Liver (tissue), 9 donors: ENCODE measurements around the gene CCDC33. TPM values are rescaled to one million over a fixed set of nuclear protein-coding genes. Genes with fewer than 3 reads are reported as not detected.

Experiments used
- DNase-seq: peaks from one replicate; pipeline ENCODE4 v3.0.0-alpha.2; 2017; ENCODE audit warnings: low spot score
- H3K27ac ChIP-seq, 2 donors: one replicate each; pipeline ENCODE4 v1.7.0; 2013; ENCODE audit warnings: inconsistent platforms in 2 of 2, low read length in 2 of 2, control low read depth in 1 of 2, low read depth in 1 of 2, mild to moderate bottlenecking in 1 of 2
- H3K27me3 ChIP-seq, 4 donors: one replicate each; pipeline versions ENCODE4 v1.6.1 to v1.7.0; 2013; ENCODE audit warnings: low read length in 3 of 4, inconsistent platforms in 1 of 4, mild to moderate bottlenecking in 1 of 4, moderate library complexity in 1 of 4; ENCODE audit not compliant: control insufficient read depth in 4 of 4, insufficient read depth in 4 of 4
- H3K36me3 ChIP-seq, 4 donors: one replicate each; pipeline versions ENCODE4 v1.6.1 to v1.7.0; 2013; ENCODE audit warnings: low read length in 3 of 4, mild to moderate bottlenecking in 3 of 4, low read depth in 1 of 4, moderate library complexity in 1 of 4; ENCODE audit not compliant: control insufficient read depth in 4 of 4, insufficient read depth in 3 of 4
- H3K4me1 ChIP-seq, 4 donors: one replicate each; pipeline versions ENCODE4 v1.6.1 to v1.7.0; 2013; ENCODE audit warnings: low read length in 3 of 4, mild to moderate bottlenecking in 3 of 4, moderate library complexity in 1 of 4; ENCODE audit not compliant: control insufficient read depth in 4 of 4, insufficient read depth in 4 of 4
- H3K4me3 ChIP-seq, 3 donors: one replicate each; pipeline versions ENCODE4 v1.6.1 to v1.7.0; 2013; ENCODE audit warnings: low read length in 3 of 3, control low read depth in 1 of 3, low read depth in 1 of 3, mild to moderate bottlenecking in 1 of 3
- H3K9ac ChIP-seq, 2 donors: one replicate each; pipeline ENCODE4 v1.7.0; 2013; ENCODE audit warnings: low read length in 2 of 2, mild to moderate bottlenecking in 2 of 2, moderate library complexity in 2 of 2, control low read depth in 1 of 2, low read depth in 1 of 2
- H3K9me3 ChIP-seq, 4 donors: one replicate each; pipeline versions ENCODE4 v1.6.1 to v1.7.0; 2013; ENCODE audit warnings: low read length in 3 of 4; ENCODE audit not compliant: control insufficient read depth in 4 of 4
- CTCF ChIP-seq: fragments of 150-350 bp; IDR thresholded peaks from 2 replicates; pipeline ENCODE4 v1.5.1; 2017; ENCODE audit warnings: improper control_type of control experiment, low read depth, low read length; ENCODE audit not compliant: missing input control
- EGR1 ChIP-seq, 2 donors: IDR thresholded peaks; 2 replicates each; pipeline ENCODE4 v1.6.1; 2016 to 2018; ENCODE audit warnings: antibody characterized with exemption in 2 of 2, low read depth in 2 of 2
- FOXA1 ChIP-seq: IDR thresholded peaks from 2 replicates; pipeline ENCODE4 v1.6.1; 2016; ENCODE audit warnings: antibody characterized with exemption
- GABPA ChIP-seq, 2 donors: IDR thresholded peaks in 1 of 2; conservative IDR thresholded peaks in 1 of 2; 2 replicates each; pipeline ENCODE4 v1.6.1; 2016; ENCODE audit warnings: antibody characterized with exemption in 2 of 2, mild to moderate bottlenecking in 1 of 2, moderate library complexity in 1 of 2
- MAX ChIP-seq: IDR thresholded peaks from 2 replicates; pipeline ENCODE4 v1.6.1; 2016; ENCODE audit warnings: antibody characterized with exemption
- NR2F2 ChIP-seq: IDR thresholded peaks from 2 replicates; pipeline ENCODE4 v1.6.1; 2016; ENCODE audit warnings: antibody characterized with exemption
- RAD21 ChIP-seq, 2 donors: IDR thresholded peaks; 2 replicates each; pipeline ENCODE4 v1.6.1; 2016; ENCODE audit warnings: antibody characterized with exemption in 2 of 2, mild to moderate bottlenecking in 2 of 2
- SP1 ChIP-seq: IDR thresholded peaks from 2 replicates; pipeline ENCODE4 v1.6.1; 2018; ENCODE audit warnings: antibody characterized with exemption, mild to moderate bottlenecking
- TAF1 ChIP-seq: conservative IDR thresholded peaks from 2 replicates; pipeline ENCODE4 v1.6.1; 2016; ENCODE audit warnings: antibody characterized with exemption, mild to moderate bottlenecking
- WGBS: extraction: QIAGEN DNeasy Blood & Tissue Kit; methylation state at CpG from one replicate; pipeline ENCODE4 v1.1.7; 2013; 5-methylcytosine and 5-hydroxymethylcytosine counted together
- polyA plus RNA-seq, 2 donors: library from polyadenylated mRNA; stranded (reverse) in 1 of 2; unstranded in 1 of 2; fragments of 200-250 nt in 1 of 2; fragments of >200 nt in 1 of 2; fragmentation: Nextera tagmentation in 1 of 2; extraction: Ambion mirVana in 1 of 2; gene quantifications; one replicate each; pipeline versions ENCODE4 v1.2.1 to v1.2.3, GENCODE V29; 2013 to 2015
- total RNA-seq, 2 donors: library from RNA; depleted of rRNA; stranded (reverse); fragments of >200 nt; gene quantifications; one replicate each; pipeline ENCODE4 v1.2.3, GENCODE V29; 2014
- TF ChIP-seq, protein P1 (sequence below): IDR thresholded peaks from 2 replicates; pipeline ENCODE4 v1.6.1; 2016; ENCODE audit warnings: antibody characterized with exemption, mild to moderate bottlenecking
- TF ChIP-seq, protein P2 (sequence below): IDR thresholded peaks from 2 replicates; pipeline ENCODE4 v1.6.1; 2016; ENCODE audit warnings: antibody characterized with exemption
- TF ChIP-seq, protein P3 (sequence below): IDR thresholded peaks from 2 replicates; pipeline ENCODE4 v1.6.1; 2016; ENCODE audit warnings: antibody characterized with exemption
- donor health status: healthy.
- donor health status: healthy.
- donor health status: healthy.
- donor health status: healthy.
- donor health status: healthy.

Gene CCDC33
- total and polyA plus RNA-seq, 4 donors = not detected

DNA sequence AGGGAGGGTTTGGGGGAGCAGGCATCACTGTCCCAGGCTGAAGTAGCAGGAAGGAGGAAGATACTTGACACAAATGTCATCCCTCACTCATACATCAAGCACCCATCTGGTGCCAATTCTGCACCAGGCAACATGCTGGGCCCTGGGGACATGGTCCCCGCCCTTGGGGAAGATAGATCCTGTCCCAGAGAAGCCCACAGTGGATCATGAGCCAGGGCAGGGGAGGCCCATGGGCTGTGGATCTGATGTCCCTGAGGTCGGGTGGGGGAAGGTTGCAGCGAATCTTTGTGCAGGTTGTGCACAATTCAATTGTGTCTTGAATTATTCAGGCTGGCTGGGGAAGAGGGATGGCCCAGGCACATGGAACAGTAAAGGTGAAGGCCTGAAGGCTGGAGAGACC, 6.4 kb upstream of the CCDC33 start (continued):
- TF ChIP-seq CTCF (no peak), GABPA (IDR thresholded peaks at IDR 0.05 in 1 of 2, conservative IDR thresholded peaks at IDR 0.05 in 1 of 2) (no peak), MAX (no peak)
- TF ChIP-seq, protein P1, sequence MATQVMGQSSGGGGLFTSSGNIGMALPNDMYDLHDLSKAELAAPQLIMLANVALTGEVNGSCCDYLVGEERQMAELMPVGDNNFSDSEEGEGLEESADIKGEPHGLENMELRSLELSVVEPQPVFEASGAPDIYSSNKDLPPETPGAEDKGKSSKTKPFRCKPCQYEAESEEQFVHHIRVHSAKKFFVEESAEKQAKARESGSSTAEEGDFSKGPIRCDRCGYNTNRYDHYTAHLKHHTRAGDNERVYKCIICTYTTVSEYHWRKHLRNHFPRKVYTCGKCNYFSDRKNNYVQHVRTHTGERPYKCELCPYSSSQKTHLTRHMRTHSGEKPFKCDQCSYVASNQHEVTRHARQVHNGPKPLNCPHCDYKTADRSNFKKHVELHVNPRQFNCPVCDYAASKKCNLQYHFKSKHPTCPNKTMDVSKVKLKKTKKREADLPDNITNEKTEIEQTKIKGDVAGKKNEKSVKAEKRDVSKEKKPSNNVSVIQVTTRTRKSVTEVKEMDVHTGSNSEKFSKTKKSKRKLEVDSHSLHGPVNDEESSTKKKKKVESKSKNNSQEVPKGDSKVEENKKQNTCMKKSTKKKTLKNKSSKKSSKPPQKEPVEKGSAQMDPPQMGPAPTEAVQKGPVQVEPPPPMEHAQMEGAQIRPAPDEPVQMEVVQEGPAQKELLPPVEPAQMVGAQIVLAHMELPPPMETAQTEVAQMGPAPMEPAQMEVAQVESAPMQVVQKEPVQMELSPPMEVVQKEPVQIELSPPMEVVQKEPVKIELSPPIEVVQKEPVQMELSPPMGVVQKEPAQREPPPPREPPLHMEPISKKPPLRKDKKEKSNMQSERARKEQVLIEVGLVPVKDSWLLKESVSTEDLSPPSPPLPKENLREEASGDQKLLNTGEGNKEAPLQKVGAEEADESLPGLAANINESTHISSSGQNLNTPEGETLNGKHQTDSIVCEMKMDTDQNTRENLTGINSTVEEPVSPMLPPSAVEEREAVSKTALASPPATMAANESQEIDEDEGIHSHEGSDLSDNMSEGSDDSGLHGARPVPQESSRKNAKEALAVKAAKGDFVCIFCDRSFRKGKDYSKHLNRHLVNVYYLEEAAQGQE = no peak

DNA sequence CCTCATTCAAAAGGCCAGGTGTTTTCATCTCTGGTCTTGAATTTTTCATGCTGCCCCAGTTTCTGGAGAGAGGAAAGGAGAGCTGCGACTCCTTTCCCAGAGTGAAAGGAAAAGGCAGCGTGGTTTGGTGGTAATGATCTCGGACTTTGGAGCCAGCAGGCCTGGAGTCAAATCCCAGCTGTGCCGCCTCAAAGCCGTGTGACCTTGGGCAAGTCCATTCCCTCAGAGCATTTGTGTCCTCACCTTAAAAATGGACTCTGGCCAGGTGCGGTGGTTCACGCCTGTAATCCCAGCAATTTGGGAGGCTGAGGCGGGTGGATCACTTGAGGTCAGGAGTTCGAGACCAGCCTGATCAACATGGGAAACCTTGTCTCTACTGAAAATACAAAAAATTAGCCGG, 4.7 kb upstream of the CCDC33 start:
- no peaks in the 10 kb centered on the region for H3K4me1 ChIP-seq
- H3K9ac ChIP-seq = no peak overlapping the region
- no peak for DNase-seq
- no peaks in the 10 kb centered on the region for H3K27me3 ChIP-seq
- TF ChIP-seq CTCF (no peak), RAD21 (IDR thresholded peaks at IDR 0.05) (no peak), MAX (no peak), FOXA1 (no peak)
- H3K9me3 ChIP-seq = no peaks in the 10 kb centered on the region
- 81% methylated on average over 10 of the region's 10 CpGs for WGBS
- H3K36me3 ChIP-seq = no peaks in the 10 kb centered on the region
- no peak overlapping the region for H3K4me3 ChIP-seq
- no peak overlapping the region for H3K27ac ChIP-seq

- TF ChIP-seq EGR1 (IDR thresholded peaks at IDR 0.05; ENCODE audit: low read depth in 2 of 2) = no peak
- no peak for TF ChIP-seq TAF1
- no peak for TF ChIP-seq NR2F2
- TF ChIP-seq SP1 = no peak
- TF ChIP-seq, protein P2, sequence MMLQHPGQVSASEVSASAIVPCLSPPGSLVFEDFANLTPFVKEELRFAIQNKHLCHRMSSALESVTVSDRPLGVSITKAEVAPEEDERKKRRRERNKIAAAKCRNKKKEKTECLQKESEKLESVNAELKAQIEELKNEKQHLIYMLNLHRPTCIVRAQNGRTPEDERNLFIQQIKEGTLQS = no peak
- TF ChIP-seq, protein P3, sequence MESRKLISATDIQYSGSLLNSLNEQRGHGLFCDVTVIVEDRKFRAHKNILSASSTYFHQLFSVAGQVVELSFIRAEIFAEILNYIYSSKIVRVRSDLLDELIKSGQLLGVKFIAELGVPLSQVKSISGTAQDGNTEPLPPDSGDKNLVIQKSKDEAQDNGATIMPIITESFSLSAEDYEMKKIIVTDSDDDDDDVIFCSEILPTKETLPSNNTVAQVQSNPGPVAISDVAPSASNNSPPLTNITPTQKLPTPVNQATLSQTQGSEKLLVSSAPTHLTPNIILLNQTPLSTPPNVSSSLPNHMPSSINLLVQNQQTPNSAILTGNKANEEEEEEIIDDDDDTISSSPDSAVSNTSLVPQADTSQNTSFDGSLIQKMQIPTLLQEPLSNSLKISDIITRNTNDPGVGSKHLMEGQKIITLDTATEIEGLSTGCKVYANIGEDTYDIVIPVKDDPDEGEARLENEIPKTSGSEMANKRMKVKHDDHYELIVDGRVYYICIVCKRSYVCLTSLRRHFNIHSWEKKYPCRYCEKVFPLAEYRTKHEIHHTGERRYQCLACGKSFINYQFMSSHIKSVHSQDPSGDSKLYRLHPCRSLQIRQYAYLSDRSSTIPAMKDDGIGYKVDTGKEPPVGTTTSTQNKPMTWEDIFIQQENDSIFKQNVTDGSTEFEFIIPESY = no peak
- TF ChIP-seq MAX = no peak
- no peaks in the 10 kb centered on the region for H3K9me3 ChIP-seq
- 76% methylated on average over 6 of the region's 6 CpGs for WGBS
- H3K9ac ChIP-seq = no peak overlapping the region
- H3K27me3 ChIP-seq = no peaks in the 10 kb centered on the region
- no peak for DNase-seq
- no peaks in the 10 kb centered on the region for H3K36me3 ChIP-seq
- no peak overlapping the region for H3K4me3 ChIP-seq
- H3K27ac ChIP-seq = no peak overlapping the region
- H3K4me1 ChIP-seq = no peaks in the 10 kb centered on the region
These were observed 2.8 kb upstream of the CCDC33 start for GRCh38 chr15:74233373-74233772.
